OCI-LY3 (cell line): ENCODE results near the gene PEX11G.

Experiments used
- CTCF ChIP-seq: fragments of 200-600, 300-600 bp; sonication (generic); IDR thresholded peaks from 2 replicates; pipeline ENCODE4 v1.5.1; 2014; ENCODE audit warnings: antibody characterized with exemption, low read length, low read depth
- EZH2phosphoT487 ChIP-seq: fragments of 200-600 bp; shearing (Covaris generic); IDR thresholded peaks from 2 replicates; pipeline ENCODE4 v1.6.1; 2018; ENCODE audit warnings: antibody characterized with exemption, mixed run types, low read depth

- TF ChIP-seq CTCF (no peak), EZH2phosphoT487 (no peak)
These were observed 18.1 kb downstream of the PEX11G start for GRCh38 chr19:7470540-7471305.
